Ramos (cell line): ENCODE measurements around the gene TGM2.

ENCODE experiments used
- in situ Hi-C: fragments of 300-500 bp; cut with MboI; formaldehyde crosslinking; loops from one replicate; pipeline ENCODE4 v1.14.3; 2022; ENCODE audit warnings: low sequenced_read_pairs; ENCODE audit not compliant: unreplicated experiment

Gene TGM2

DNA sequence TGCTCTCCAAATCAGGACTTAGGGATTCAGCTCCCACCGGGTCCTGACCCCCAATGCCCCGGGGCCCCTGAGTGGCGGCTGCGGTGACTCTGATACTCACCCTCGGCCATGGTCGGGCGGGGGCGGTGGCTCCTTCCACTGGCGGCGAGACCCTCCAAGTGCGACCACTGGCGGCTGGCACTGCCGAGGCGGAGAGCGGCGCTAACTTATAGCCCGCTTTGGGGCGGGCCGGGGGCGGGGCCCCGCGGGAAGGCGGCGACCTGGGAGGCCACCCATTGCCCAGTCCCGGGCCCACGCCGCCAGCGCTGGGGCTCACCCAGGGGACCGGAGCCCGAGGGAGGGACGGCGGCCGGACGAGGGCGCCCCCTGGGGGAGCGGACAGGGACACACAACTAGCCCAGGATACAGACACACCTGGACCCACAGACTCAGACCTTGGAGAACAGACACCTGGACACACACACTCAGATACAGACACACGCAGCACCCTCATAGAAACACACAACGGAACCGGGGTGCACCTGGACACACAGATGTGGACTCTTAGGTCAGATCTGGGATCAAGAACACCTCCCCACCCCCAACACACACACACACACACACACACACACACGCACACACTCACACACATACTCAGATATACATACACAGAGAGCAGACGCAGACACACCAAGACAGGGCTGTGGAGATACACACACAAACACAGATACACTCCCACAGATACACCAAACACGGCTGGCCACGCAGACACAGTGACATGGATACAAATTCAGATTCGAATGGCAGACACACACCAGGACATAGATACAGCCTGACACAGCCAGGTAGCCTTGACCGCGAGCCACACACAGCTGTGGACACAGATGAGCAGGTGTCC is at the start of gene TGM2:
TSS of gene TGM2 (minus strand) at position 182 of the 877 bp plus-strand sequence. CDS start at position 110, 72 bp downstream.
- in situ Hi-C loops: loop anchor here (10.0 kb wide), 1 partner anchor 91 kb away; no protein-coding TSS in a partner anchor

- in situ Hi-C loops: loop anchor here (10.0 kb wide), 1 partner anchor 150 kb away; no protein-coding TSS in a partner anchor
Observed at GRCh38 chr20:38214256-38215193, 49.5 kb upstream of the TGM2 start.

DNA sequence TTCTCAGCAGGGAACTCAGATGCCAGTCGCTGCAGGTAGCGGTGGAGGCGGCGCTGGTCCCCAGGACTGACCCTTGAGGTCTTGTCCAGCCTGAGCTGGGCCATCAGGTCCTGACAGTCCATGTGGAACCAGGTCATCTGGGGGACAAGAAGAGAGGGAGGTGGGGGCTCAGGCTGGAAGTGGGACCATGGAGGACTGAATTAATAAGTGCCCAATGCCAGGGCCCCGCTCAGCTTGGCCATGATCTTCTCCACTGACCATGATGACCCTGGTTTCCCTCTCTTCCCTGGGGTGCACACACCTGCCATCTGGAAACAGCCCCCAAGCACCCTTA is 48.5 kb upstream of the TGM2 start:
- in situ Hi-C loops: loop anchor here (10.0 kb wide), 1 partner anchor 149 kb away; no protein-coding TSS in a partner anchor

- in situ Hi-C loops: loop anchor here (10.0 kb wide), 1 partner anchor 148 kb away; no protein-coding TSS in a partner anchor
Observed at GRCh38 chr20:38212806-38213606, 47.9 kb upstream of the TGM2 start.

GRCh38 chr20:38211200-38212097 is 46.4 kb upstream of the TGM2 start:
- in situ Hi-C loops: loop anchor here (10.0 kb wide), 1 partner anchor 147 kb away; no protein-coding TSS in a partner anchor

DNA sequence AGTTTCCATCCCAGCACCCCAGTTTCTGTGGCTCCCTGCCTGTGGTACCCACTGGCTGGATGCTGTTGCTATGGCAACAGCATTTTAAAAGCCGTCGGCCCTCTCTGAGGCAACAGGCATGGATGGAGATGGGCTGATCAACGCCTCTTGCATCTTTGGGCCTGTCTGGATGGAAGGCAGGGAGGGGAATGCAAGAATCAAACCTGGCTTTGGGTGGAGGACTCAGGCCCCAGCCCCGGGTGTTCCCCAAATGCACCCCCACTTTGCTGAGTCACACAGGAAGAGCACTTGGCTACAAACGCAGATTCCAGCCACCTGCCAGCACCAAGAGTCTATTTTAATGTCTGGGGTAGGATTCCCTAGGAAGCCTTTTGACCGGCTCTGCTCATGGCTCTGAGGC is 45.7 kb upstream of the TGM2 start:
- in situ Hi-C loops: loop anchor here (10.0 kb wide), 1 partner anchor 146 kb away; no protein-coding TSS in a partner anchor

- in situ Hi-C loops: loop anchor here (10.0 kb wide), 1 partner anchor 145 kb away; no protein-coding TSS in a partner anchor
Observed at GRCh38 chr20:38209736-38210405, 44.8 kb upstream of the TGM2 start.

- in situ Hi-C loops: no loop called here
Observed at GRCh38 chr20:38209054-38209675, 44.1 kb upstream of the TGM2 start.

- in situ Hi-C loops: no loop called here
Observed at GRCh38 chr20:38208523-38208922, 43.5 kb upstream of the TGM2 start.

- in situ Hi-C loops: no loop called here
Observed at GRCh38 chr20:38208088-38208487, 43.0 kb upstream of the TGM2 start.

- in situ Hi-C loops: no loop called here
Observed at GRCh38 chr20:38207621-38208020, 42.6 kb upstream of the TGM2 start.

DNA sequence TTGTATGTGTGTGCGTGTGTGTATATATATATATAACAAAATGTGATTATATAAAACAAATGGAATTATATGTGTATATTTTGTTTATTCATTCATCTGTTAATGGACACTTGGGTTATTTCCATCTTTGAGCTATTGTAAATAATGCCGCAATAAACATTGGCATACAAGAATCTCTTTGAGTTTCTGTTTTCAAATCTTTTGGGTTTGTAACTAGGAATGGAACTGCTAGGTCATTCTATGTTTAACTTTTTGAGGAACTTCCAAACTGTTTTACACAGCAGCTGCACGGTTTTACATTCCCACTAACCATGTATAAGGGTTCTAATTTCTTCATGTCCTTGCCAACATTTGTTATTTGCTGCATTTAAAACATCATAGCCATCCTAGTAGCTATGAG is 39.9 kb upstream of the TGM2 start:
- in situ Hi-C loops: no loop called here

GRCh38 chr20:38203981-38204357 is 38.9 kb upstream of the TGM2 start:
- in situ Hi-C loops: no loop called here

- in situ Hi-C loops: no loop called here
Observed at GRCh38 chr20:38203337-38203980, 38.4 kb upstream of the TGM2 start.

GRCh38 chr20:38202982-38203293 is 37.9 kb upstream of the TGM2 start:
- in situ Hi-C loops: no loop called here

DNA sequence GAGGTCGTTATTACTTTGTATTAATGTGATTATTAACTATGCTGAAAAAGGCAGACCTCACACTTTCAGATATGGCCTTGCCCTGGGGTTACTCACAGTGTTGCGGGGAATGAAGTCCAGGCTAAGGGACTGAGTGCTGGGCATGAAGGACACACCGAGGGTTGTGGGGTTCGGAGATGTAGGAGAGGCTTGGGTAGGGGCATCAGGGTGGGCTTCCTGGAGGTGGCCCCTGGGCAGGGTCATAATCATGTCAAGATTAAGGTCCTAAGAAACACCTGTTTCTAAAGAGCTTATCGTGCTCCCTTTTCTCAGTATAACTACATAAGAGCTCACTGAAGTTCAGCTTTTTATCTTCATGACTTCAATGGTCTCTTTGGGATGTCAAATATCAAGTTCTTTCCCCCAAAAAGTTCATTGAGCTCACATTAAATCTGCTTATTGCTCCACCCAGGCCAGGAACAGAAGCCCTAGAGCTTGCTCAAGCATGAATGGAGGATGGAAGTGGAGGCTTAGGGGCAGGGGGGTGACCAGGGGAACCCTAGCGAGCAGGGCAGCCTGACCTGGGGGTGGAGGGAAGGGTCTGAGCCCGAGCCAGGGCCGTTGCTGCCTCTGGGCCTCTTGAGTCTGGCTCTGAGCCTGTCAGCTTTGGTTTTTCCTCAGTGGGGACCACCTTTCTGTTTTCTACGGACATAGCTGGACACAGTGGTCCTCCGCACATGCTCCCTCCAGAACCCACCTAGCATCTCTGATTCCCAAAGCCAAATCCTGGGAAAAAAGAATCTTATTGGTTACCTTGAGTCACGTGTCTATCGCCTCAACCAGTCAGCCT is 37.3 kb upstream of the TGM2 start:
- in situ Hi-C loops: no loop called here

GRCh38 chr20:38201356-38201755 is 36.3 kb upstream of the TGM2 start:
- in situ Hi-C loops: no loop called here
